Measurements from ENCODE around the gene TMEM178B.

DNA sequence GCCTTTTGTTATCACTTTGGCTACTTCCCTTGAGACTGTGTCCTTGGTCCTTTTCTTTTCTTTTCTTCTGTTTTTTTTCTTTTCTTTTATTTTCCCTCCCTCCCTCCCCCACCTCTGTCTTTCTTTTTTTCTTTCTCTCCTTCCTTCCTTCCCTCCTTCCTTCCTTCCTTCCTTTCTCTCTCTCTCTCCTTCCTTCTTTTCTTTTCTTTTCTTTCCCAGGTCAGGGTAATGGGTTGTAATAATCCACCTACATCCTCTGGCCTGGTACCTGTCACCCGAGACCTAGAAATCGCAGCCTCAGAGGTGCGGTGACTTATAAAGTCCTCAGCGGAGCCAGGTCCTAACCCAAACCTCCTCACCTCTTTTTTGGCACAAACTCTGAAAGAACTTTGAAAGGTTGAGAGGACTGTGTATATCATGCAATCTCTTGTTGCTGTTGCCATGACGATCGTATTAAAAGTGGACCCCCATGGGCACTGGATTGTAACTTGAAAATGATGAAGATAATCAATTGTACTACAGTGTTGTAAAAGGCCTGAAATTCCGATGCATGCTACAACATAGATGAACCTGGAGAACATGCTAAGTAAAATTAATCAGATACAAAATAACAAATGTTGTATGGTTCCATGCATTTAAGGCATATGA is 336.6 kb downstream of the TMEM178B start:
- TF ChIP-seq RAD21 (IDR thresholded peaks at IDR 0.05; ENCODE audit: low read length) (no peak), POLR2A (IDR thresholded peaks at IDR 0.05; ENCODE audit: low read depth, low read length) (no peak), ELK1 (IDR thresholded peaks at IDR 0.05; ENCODE audit: borderline replicate concordance, low read depth, low read length) (no peak), CTCF (conservative IDR thresholded peaks at IDR 0.05; ENCODE audit: low read depth, low read length) (no peak), MAFK (IDR thresholded peaks at IDR 0.05; ENCODE audit: low read depth, low read length) (no peak), CHD1 (IDR thresholded peaks at IDR 0.05; ENCODE audit: low read depth, low read length) (no peak), SMC3 (IDR thresholded peaks at IDR 0.05; ENCODE audit: low read depth, low read length) (no peak)

All from IMR-90 (cell line).